Ishikawa (cell line): Measurements from ENCODE around the gene RFTN1.

Source experiments
- CEBPB ChIP-seq: IDR thresholded peaks from 2 replicates; pipeline ENCODE4 v1.6.1; 2012
- FOXM1 ChIP-seq: IDR thresholded peaks from 2 replicates; pipeline ENCODE4 v1.6.1; 2012; ENCODE audit warnings: low read depth, borderline replicate concordance
- TAF1 ChIP-seq: IDR thresholded peaks from 2 replicates; pipeline ENCODE4 v1.6.1; 2012; ENCODE audit warnings: low read depth, mild to moderate bottlenecking
- YY1 ChIP-seq: IDR thresholded peaks from 2 replicates; pipeline ENCODE4 v1.6.1; 2012; ENCODE audit warnings: low read depth
- TF ChIP-seq, protein P1 (sequence below): IDR thresholded peaks from 2 replicates; pipeline ENCODE4 v1.6.1; 2012
- TF ChIP-seq, protein P2 (sequence below): IDR thresholded peaks from 2 replicates; pipeline ENCODE4 v1.6.1; 2012

DNA sequence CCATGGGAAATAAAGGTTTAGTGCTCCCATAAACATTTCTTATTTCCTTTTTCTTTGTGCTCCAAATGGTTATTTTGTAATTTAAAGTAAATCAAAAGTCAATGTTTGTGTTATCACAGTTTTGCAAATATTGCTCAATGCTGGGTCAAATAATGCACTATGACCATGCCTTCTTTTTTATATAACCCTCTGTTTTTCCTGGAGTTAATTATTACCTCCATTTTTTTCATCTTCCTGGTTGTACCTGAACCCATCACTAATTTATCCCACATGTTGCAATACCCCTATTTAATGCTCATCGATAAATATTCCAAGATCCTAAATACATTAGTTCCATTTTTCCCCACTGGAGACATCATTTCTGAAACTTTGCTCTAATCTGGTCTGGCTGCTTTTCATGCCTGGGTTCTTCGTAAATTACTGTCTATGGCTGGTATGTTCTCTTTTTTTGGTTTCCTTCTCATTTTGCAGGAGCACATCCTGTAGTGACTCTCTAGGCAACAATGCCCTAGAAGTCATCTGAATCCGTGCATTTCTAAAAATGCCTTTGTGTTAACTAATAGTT, 182.1 kb downstream of the RFTN1 start:
- TF ChIP-seq YY1 (no peak), FOXM1 (no peak), CEBPB (no peak), TAF1 (no peak)
- TF ChIP-seq, protein P1, sequence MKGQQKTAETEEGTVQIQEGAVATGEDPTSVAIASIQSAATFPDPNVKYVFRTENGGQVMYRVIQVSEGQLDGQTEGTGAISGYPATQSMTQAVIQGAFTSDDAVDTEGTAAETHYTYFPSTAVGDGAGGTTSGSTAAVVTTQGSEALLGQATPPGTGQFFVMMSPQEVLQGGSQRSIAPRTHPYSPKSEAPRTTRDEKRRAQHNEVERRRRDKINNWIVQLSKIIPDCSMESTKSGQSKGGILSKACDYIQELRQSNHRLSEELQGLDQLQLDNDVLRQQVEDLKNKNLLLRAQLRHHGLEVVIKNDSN, result no peak
- TF ChIP-seq, protein P2, sequence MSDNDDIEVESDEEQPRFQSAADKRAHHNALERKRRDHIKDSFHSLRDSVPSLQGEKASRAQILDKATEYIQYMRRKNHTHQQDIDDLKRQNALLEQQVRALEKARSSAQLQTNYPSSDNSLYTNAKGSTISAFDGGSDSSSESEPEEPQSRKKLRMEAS, result no peak
